GM12878 (cell line): Measurements from ENCODE around the gene TBL1XR1. TPM values are rescaled to one million over a fixed set of nuclear protein-coding genes. Genes with fewer than 3 reads are reported as not detected.
A peak's percentile ranks its signal among the peaks of the same experiment; 100 is the strongest.

Experiments
- BCL11A ChIP-seq: IDR thresholded peaks from 2 replicates; pipeline ENCODE4 v1.6.1; 2011; ENCODE audit warnings: low read depth, low read length
- ELK1 ChIP-seq: IDR thresholded peaks from 2 replicates; pipeline ENCODE4 v1.6.1; 2012; ENCODE audit warnings: low read depth, low read length, improper control_type of control experiment
- EP300 ChIP-seq, 2 experiments: fragments of 150-350 bp in 1 of 2; IDR thresholded peaks; 2 replicates each; pipeline ENCODE4 v1.6.1; 2011 to 2012; ENCODE audit warnings: low read depth in 2 of 2, low read length in 2 of 2, borderline replicate concordance in 1 of 2, improper control_type of control experiment in 1 of 2, inconsistent platforms in 1 of 2; ENCODE audit not compliant: control insufficient read depth in 1 of 2
- EZH2 ChIP-seq: IDR thresholded peaks from 2 replicates; pipeline ENCODE4 v1.6.1; 2012; ENCODE audit warnings: low read depth, mild to moderate bottlenecking, control low read depth, inconsistent platforms, low read length, borderline replicate concordance; ENCODE audit not compliant: control insufficient read depth
- IKZF1 ChIP-seq: fragments of 450-650 bp; conservative IDR thresholded peaks from 2 replicates; pipeline ENCODE4 v1.6.1; 2017; ENCODE audit warnings: antibody characterized with exemption, mild to moderate bottlenecking
- KDM1A ChIP-seq: fragments of 200-600 bp; sonication (generic); IDR thresholded peaks from 2 replicates; pipeline ENCODE4 v1.6.1; 2016; ENCODE audit warnings: borderline replicate concordance
- MEF2A ChIP-seq: IDR thresholded peaks from 2 replicates; pipeline ENCODE4 v1.6.1; 2011; ENCODE audit warnings: low read depth, mild to moderate bottlenecking, low read length, moderate library complexity; ENCODE audit not compliant: insufficient read depth
- MEF2B ChIP-seq: fragments of 450-650 bp; IDR thresholded peaks from 2 replicates; pipeline ENCODE4 v1.6.1; 2018; ENCODE audit warnings: mild to moderate bottlenecking, moderate library complexity; ENCODE audit not compliant: partially characterized antibody, poor library complexity, severe bottlenecking
- NBN ChIP-seq: fragments of 450-650 bp; IDR thresholded peaks from 2 replicates; pipeline ENCODE4 v1.6.1; 2016
- NFIC ChIP-seq: IDR thresholded peaks from 2 replicates; pipeline ENCODE4 v1.6.1; 2012; ENCODE audit warnings: low read depth, mild to moderate bottlenecking, inconsistent platforms, low read length, moderate library complexity
- PML ChIP-seq: IDR thresholded peaks from 2 replicates; pipeline ENCODE4 v1.6.1; 2012; ENCODE audit warnings: low read length, inconsistent platforms
- POLR2A ChIP-seq: IDR thresholded peaks from 2 replicates; pipeline ENCODE4 v1.6.1; 2011; ENCODE audit warnings: low read depth, mild to moderate bottlenecking, low read length
- POU2F2 ChIP-seq: IDR thresholded peaks from 3 replicates; pipeline ENCODE4 v1.6.1; 2011; ENCODE audit warnings: low read depth, mild to moderate bottlenecking, low read length, borderline replicate concordance
- SMAD5 ChIP-seq: IDR thresholded peaks from 2 replicates; pipeline ENCODE4 v1.6.1; 2016; ENCODE audit warnings: antibody characterized with exemption, low read depth
- SP1 ChIP-seq: IDR thresholded peaks from one replicate; pipeline ENCODE4 v1.6.1; 2011; ENCODE audit warnings: low read depth, low read length
- SPI1 ChIP-seq: IDR thresholded peaks from 2 replicates; pipeline ENCODE4 v1.6.1; 2011; ENCODE audit warnings: low read depth, mild to moderate bottlenecking, low read length, moderate library complexity, borderline replicate concordance; ENCODE audit not compliant: insufficient read depth
- ZNF217 ChIP-seq: fragments of 450-650 bp; IDR thresholded peaks from 2 replicates; pipeline ENCODE4 v1.6.1; 2017; ENCODE audit warnings: antibody characterized with exemption, mild to moderate bottlenecking
- ZNF24 ChIP-seq: fragments of 450-650 bp; IDR thresholded peaks from 2 replicates; pipeline ENCODE4 v1.6.1; 2017; ENCODE audit warnings: antibody characterized with exemption, mild to moderate bottlenecking
- ZNF274 ChIP-seq: IDR thresholded peaks from one replicate; pipeline ENCODE4 v1.8.0; 2011; ENCODE audit not compliant: insufficient read length, insufficient read depth
- polyA plus RNA-seq, 11 experiments: library from polyadenylated mRNA; depleted of rRNA in 4 of 11; unstranded in 6 of 11; stranded (reverse) in 5 of 11; fragments of >200 nt; fragmentation: Nextera tagmentation in 4 of 11; fragmentation: Illumina TruSeq in 1 of 11; extraction: Ambion mirVana in 4 of 11; extraction: Trizol in 1 of 11; gene quantifications; 1 replicate in 1 of 11; 2 replicates in 10 of 11; pipeline versions ENCODE4 v1.2.1 to v1.2.3, GENCODE V29; 2011 to 2016; ENCODE audit warnings: inconsistent platforms in 2 of 11, missing spikeins in 2 of 11, low read depth in 1 of 11
- total RNA-seq, 4 experiments: library from RNA; depleted of rRNA in 3 of 4; stranded (reverse); fragments of >200 nt in 3 of 4; fragmentation: Illumina TruSeq in 1 of 4; extraction: Trizol in 1 of 4; gene quantifications; 2 replicates each; pipeline versions ENCODE4 v1.2.1 to v1.2.3, GENCODE V29; 2013 to 2021
- TF ChIP-seq, protein P1 (sequence below): IDR thresholded peaks from 2 replicates; pipeline ENCODE4 v1.6.1; 2012; ENCODE audit warnings: low read length, inconsistent platforms
- TF ChIP-seq, protein P2 (sequence below): fragments of 450-650 bp; IDR thresholded peaks from 2 replicates; pipeline ENCODE4 v1.6.1; 2016; ENCODE audit warnings: mild to moderate bottlenecking
- TF ChIP-seq, protein P3 (sequence below): fragments of 450-650 bp; IDR thresholded peaks from 2 replicates; pipeline ENCODE4 v1.6.1; 2016; ENCODE audit warnings: mild to moderate bottlenecking, moderate library complexity, borderline replicate concordance

Gene TBL1XR1
- total and polyA plus RNA-seq, 10 of the 15 experiments (the other 5 are each of a cell fraction or from before 2014, with no cell fraction given): 13.0 to 115 (median 60.4) TPM

- no peak for TF ChIP-seq EZH2
- TF ChIP-seq, protein P1, sequence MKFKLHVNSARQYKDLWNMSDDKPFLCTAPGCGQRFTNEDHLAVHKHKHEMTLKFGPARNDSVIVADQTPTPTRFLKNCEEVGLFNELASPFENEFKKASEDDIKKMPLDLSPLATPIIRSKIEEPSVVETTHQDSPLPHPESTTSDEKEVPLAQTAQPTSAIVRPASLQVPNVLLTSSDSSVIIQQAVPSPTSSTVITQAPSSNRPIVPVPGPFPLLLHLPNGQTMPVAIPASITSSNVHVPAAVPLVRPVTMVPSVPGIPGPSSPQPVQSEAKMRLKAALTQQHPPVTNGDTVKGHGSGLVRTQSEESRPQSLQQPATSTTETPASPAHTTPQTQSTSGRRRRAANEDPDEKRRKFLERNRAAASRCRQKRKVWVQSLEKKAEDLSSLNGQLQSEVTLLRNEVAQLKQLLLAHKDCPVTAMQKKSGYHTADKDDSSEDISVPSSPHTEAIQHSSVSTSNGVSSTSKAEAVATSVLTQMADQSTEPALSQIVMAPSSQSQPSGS: peak; percentile 63; the same call in 1 of the 2 replicates
- 0 out of 2 replicates have a peak, but pooled peaks have one; percentile 18 for TF ChIP-seq BCL11A
- no peak for TF ChIP-seq SP1
- TF ChIP-seq ZNF217: no peak
- 0 out of 3 replicates have a peak, but pooled peaks have one; percentile 10 for TF ChIP-seq POU2F2
- no peak for TF ChIP-seq PML
- TF ChIP-seq ELK1: no peak
- peak; percentile 61 for TF ChIP-seq NFIC
- TF ChIP-seq, protein P2, sequence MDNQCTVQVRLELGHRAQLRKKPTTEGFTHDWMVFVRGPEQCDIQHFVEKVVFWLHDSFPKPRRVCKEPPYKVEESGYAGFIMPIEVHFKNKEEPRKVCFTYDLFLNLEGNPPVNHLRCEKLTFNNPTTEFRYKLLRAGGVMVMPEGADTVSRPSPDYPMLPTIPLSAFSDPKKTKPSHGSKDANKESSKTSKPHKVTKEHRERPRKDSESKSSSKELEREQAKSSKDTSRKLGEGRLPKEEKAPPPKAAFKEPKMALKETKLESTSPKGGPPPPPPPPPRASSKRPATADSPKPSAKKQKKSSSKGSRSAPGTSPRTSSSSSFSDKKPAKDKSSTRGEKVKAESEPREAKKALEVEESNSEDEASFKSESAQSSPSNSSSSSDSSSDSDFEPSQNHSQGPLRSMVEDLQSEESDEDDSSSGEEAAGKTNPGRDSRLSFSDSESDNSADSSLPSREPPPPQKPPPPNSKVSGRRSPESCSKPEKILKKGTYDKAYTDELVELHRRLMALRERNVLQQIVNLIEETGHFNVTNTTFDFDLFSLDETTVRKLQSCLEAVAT: no peak
- peak; percentile 47; the same call in 1 of the 2 replicates for TF ChIP-seq MEF2A
- no peak for TF ChIP-seq IKZF1
- TF ChIP-seq SMAD5: no peak
- peak; percentile 74 for TF ChIP-seq SPI1
- TF ChIP-seq NBN: no peak
- no peak for TF ChIP-seq POLR2A
- no peak for TF ChIP-seq EP300 (IDR thresholded peaks at IDR 0.05; ENCODE audit: borderline replicate concordance in 1 of 2, control insufficient read depth in 1 of 2, low read depth in 2 of 2, low read length in 2 of 2)
- TF ChIP-seq ZNF24: no peak
- TF ChIP-seq, protein P3, sequence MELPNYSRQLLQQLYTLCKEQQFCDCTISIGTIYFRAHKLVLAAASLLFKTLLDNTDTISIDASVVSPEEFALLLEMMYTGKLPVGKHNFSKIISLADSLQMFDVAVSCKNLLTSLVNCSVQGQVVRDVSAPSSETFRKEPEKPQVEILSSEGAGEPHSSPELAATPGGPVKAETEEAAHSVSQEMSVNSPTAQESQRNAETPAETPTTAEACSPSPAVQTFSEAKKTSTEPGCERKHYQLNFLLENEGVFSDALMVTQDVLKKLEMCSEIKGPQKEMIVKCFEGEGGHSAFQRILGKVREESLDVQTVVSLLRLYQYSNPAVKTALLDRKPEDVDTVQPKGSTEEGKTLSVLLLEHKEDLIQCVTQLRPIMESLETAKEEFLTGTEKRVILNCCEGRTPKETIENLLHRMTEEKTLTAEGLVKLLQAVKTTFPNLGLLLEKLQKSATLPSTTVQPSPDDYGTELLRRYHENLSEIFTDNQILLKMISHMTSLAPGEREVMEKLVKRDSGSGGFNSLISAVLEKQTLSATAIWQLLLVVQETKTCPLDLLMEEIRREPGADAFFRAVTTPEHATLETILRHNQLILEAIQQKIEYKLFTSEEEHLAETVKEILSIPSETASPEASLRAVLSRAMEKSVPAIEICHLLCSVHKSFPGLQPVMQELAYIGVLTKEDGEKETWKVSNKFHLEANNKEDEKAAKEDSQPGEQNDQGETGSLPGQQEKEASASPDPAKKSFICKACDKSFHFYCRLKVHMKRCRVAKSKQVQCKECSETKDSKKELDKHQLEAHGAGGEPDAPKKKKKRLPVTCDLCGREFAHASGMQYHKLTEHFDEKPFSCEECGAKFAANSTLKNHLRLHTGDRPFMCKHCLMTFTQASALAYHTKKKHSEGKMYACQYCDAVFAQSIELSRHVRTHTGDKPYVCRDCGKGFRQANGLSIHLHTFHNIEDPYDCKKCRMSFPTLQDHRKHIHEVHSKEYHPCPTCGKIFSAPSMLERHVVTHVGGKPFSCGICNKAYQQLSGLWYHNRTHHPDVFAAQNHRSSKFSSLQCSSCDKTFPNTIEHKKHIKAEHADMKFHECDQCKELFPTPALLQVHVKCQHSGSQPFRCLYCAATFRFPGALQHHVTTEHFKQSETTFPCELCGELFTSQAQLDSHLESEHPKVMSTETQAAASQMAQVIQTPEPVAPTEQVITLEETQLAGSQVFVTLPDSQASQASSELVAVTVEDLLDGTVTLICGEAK: no peak
- TF ChIP-seq ZNF274: no peak
- no peak for TF ChIP-seq KDM1A
- no peak for TF ChIP-seq MEF2B
Measured at GRCh38 chr3:177057768-177058167, 139.5 kb downstream of the TBL1XR1 start (continued).
